Colonic mucosa (tissue), 4 donors: Measurements from ENCODE around the gene RASEF. TPM values are rescaled to one million over a fixed set of nuclear protein-coding genes. Genes with fewer than 3 reads are reported as not detected.
A peak's percentile ranks its signal among the peaks of the same experiment; 100 is the strongest.

Experiments
- DNase-seq: peaks from one replicate; pipeline ENCODE4 v3.0.0-alpha.2; 2020
- H3K27ac ChIP-seq: fragments of 200-600 bp; one replicate; pipeline ENCODE4 v1.8.0; 2021
- H3K27me3 ChIP-seq: fragments of 200-600 bp; one replicate; pipeline ENCODE4 v1.8.0; 2021
- H3K36me3 ChIP-seq: fragments of 200-600 bp; one replicate; pipeline ENCODE4 v1.8.0; 2021
- H3K4me1 ChIP-seq: fragments of 200-600 bp; one replicate; pipeline ENCODE4 v1.8.0; 2021; ENCODE audit warnings: mild to moderate bottlenecking
- H3K4me3 ChIP-seq: fragments of 200-600 bp; one replicate; pipeline ENCODE4 v1.8.0; 2021
- H3K9ac ChIP-seq, 2 donors: one replicate each; pipeline ENCODE4 v1.7.0; 2013; ENCODE audit warnings: control low read depth in 2 of 2, low read depth in 2 of 2, low read length in 2 of 2
- H3K9me3 ChIP-seq: fragments of 200-600 bp; one replicate; pipeline ENCODE4 v1.8.0; 2021
- intact Hi-C: fragments of 100-400 bp; cut with DNase I; formaldehyde crosslinking; loops from one replicate; pipeline ENCODE4 v1.14.1; 2022
- total RNA-seq, 2 donors: library from RNA; stranded (reverse); fragmentation: NEBNext Ultra II Directional in 1 of 2; extraction: Animal tissue kit (Norgen Biotek cat#: 25700) in 1 of 2; gene quantifications; one replicate each; pipeline ENCODE4 v1.2.1, GENCODE V29; 2021
- TF ChIP-seq, protein P1 (sequence below): fragments of 200-600 bp; IDR thresholded peaks from one replicate; pipeline ENCODE4 v1.8.0; 2022; ENCODE audit warnings: antibody characterized with exemption, mild to moderate bottlenecking
- donor health status: healthy.
- donor health status: DM: no; HTN: no; CAD: no.
- donor health status: DM: no; HTN: no; CAD: no.

The RASEF gene
- total RNA-seq, 2 donors from 2014 or later = 36.8 to 38.9 TPM

GRCh38 chr9:83056911-83057310 is 6.0 kb downstream of the RASEF start:
- peak; percentile 54 for DNase-seq
- no peaks in the 10 kb centered on the region for H3K9me3 ChIP-seq
- no peaks in the 10 kb centered on the region for H3K36me3 ChIP-seq
- H3K9ac ChIP-seq = no peak overlapping the region
- intact Hi-C loops = no loop called here
- H3K27ac ChIP-seq = peak overlapping the region; percentile 72
- H3K27me3 ChIP-seq = no peaks in the 10 kb centered on the region
- TF ChIP-seq, protein P1, sequence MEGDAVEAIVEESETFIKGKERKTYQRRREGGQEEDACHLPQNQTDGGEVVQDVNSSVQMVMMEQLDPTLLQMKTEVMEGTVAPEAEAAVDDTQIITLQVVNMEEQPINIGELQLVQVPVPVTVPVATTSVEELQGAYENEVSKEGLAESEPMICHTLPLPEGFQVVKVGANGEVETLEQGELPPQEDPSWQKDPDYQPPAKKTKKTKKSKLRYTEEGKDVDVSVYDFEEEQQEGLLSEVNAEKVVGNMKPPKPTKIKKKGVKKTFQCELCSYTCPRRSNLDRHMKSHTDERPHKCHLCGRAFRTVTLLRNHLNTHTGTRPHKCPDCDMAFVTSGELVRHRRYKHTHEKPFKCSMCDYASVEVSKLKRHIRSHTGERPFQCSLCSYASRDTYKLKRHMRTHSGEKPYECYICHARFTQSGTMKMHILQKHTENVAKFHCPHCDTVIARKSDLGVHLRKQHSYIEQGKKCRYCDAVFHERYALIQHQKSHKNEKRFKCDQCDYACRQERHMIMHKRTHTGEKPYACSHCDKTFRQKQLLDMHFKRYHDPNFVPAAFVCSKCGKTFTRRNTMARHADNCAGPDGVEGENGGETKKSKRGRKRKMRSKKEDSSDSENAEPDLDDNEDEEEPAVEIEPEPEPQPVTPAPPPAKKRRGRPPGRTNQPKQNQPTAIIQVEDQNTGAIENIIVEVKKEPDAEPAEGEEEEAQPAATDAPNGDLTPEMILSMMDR = no peak
- H3K4me3 ChIP-seq = no peak overlapping the region
- peaks cover 6% of the 10 kb centered on the region for H3K4me1 ChIP-seq

DNA sequence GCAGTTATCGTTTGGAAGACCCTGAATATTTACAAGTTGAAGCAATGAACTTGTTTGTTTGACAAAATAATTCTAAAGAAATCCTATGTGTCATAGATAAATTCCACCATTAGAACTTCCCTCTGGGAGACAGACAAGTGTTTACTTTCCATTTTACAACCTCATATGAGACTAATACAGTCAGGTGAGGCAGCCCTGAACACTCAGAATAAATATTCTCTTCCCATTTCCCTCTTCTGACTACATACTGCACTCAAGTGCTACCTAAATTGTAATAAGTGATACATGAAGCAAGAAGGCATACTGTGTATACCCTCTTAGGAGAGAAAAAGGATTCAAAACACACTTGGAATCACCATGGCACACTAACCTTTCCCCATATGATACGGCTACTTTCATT is 6.8 kb downstream of the RASEF start:
- H3K9me3 ChIP-seq = no peaks in the 10 kb centered on the region
- intact Hi-C loops = no loop called here
- no peak for DNase-seq
- no peaks in the 10 kb centered on the region for H3K27me3 ChIP-seq
- H3K36me3 ChIP-seq = no peaks in the 10 kb centered on the region
- no peak overlapping the region for H3K4me3 ChIP-seq
- TF ChIP-seq, protein P1 = no peak
- peak overlapping the region; percentile 72 for H3K27ac ChIP-seq
- H3K4me1 ChIP-seq = peaks cover 6% of the 10 kb centered on the region
- no peak overlapping the region for H3K9ac ChIP-seq

DNA sequence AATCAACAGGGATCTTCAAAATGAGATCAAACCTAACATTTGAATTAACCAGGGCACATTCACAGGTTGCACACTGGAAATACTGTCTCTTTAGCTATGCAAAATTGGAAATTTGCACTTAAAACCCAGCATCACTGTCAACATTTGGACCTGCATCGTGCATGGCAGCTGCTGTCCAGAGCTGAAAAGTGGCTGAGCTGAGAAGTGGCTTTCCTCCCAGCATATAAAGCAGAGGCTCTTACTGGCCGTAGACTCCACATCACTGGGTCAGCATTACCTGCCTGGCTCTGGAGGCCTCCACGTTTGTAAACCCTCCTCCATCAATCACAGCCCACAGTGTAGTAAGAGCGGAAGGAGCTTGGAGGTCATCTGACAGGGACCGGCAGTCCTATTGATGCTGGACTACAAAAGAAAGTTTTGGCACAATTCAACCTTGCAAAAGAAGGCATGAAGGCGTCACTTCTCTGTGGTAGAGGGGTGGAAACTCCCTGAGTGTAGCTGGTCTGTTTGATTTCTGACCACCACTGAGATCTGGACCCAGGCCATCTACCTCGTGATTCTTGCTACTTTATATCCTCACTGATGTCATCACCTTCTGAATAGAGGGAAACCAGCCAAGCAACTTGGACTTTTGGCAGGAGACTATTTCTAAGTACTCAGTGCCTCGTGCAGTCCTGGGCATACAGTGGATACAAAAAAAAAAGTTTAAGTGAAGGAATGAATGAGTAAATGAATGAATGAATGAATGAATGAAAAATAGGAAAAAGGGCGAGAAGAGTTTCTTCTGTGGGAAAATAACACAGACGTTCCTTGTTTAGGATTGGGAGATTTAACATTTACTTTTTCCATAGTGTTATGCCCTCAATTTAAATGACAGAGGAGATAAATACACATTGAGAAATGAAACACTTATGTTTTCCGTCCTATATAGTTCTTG is 14.8 kb downstream of the RASEF start:
- no peak overlapping the region for H3K27ac ChIP-seq
- TF ChIP-seq, protein P1 = no peak

GRCh38 chr9:83043597-83043996 is 19.3 kb downstream of the RASEF start:
- H3K27me3 ChIP-seq = no peaks in the 10 kb centered on the region
- H3K36me3 ChIP-seq = no peaks in the 10 kb centered on the region

More for the DNA sequence above, 14.8 kb downstream of the RASEF start:
- no peaks in the 10 kb centered on the region for H3K36me3 ChIP-seq
- H3K9me3 ChIP-seq = no peaks in the 10 kb centered on the region
- H3K27me3 ChIP-seq = no peaks in the 10 kb centered on the region
- DNase-seq = no peak
- H3K4me1 ChIP-seq = no peaks in the 10 kb centered on the region
- intact Hi-C loops = no loop called here
- H3K4me3 ChIP-seq = no peak overlapping the region
- no peak overlapping the region for H3K9ac ChIP-seq

GRCh38 chr9:83041771-83042170 is 21.2 kb downstream of the RASEF start:
- TF ChIP-seq, protein P1 = no peak
- Histone ChIP-seq H3K9me3 (no peaks in the 10 kb centered on the region), H3K9ac (no peak overlapping the region), H3K27ac (no peak overlapping the region), H3K4me3 (no peak overlapping the region), H3K36me3 (no peaks in the 10 kb centered on the region), H3K27me3 (no peaks in the 10 kb centered on the region), H3K4me1 (no peaks in the 10 kb centered on the region)
- DNase-seq = no peak
- intact Hi-C loops = no loop called here

More at GRCh38 chr9:83043597-83043996, 19.3 kb downstream of the RASEF start:
- TF ChIP-seq, protein P1 = no peak
- no peak overlapping the region for H3K4me3 ChIP-seq
- no peak overlapping the region for H3K9ac ChIP-seq
- H3K9me3 ChIP-seq = no peaks in the 10 kb centered on the region
- H3K4me1 ChIP-seq = no peaks in the 10 kb centered on the region
- intact Hi-C loops = no loop called here
- DNase-seq = no peak
- H3K27ac ChIP-seq = no peak overlapping the region
